Measurements from ENCODE around the gene SPCS2. TPM values are rescaled to one million over a fixed set of nuclear protein-coding genes. Genes with fewer than 3 reads are reported as not detected.
A peak's percentile ranks its signal among the peaks of the same experiment; 100 is the strongest.

The SPCS2 gene
- total and polyA plus RNA-seq, 4 donors, result 32.4 to 186 (median 59.6) TPM

DNA sequence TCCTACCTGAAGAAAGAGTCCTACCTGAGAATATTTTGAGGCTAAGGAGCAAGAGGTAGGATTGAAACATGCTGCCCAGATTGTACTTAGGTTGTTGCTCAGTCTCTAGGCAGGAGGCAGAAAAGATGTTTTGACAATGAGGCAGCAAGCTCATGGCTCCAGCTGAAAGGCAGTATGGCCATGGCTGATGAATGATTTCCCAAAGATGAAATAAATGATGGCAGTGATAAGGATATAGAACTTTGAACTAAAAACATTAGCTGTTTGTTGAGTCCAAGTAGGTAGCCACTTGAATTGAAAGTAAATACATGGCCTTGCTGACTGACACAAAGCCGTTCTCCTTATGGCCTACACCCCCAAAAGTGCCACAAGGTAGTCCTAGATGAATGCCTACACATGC is 32.8 kb downstream of the SPCS2 start:
- TF ChIP-seq HNF4A (conservative IDR thresholded peaks at IDR 0.05) (peak; percentile 17 to 45), ZBTB33 (IDR thresholded peaks at IDR 0.05) (no peak)
- DNase-seq (ENCODE audit: low spot score), result no peak
- Histone ChIP-seq H3K9me3 (ENCODE audit: control insufficient read depth in 4 of 4, low read length in 3 of 4) (no peaks in the 10 kb centered on the region), H3K36me3 (ENCODE audit: control insufficient read depth in 4 of 4, insufficient read depth in 3 of 4, low read depth in 1 of 4, low read length in 3 of 4) (peaks cover 0 to 3% (median 1%) of the 10 kb centered on the region in 4 donors), H3K27me3 (ENCODE audit: control insufficient read depth in 4 of 4, insufficient read depth in 4 of 4, low read length in 3 of 4) (no peaks in the 10 kb centered on the region), H3K9ac (ENCODE audit: low read depth in 1 of 2, low read length in 2 of 2) (no peak overlapping the region), H3K4me3 (ENCODE audit: low read depth in 1 of 3, low read length in 3 of 3) (no peak overlapping the region), H3K4me1 (ENCODE audit: control insufficient read depth in 4 of 4, insufficient read depth in 4 of 4, low read length in 3 of 4) (peaks cover 3 to 44% (median 40%) of the 10 kb centered on the region in 4 donors), H3K27ac (ENCODE audit: low read depth in 1 of 2, low read length in 2 of 2) (no peak overlapping the region)
- WGBS, result 36% methylated on average over 1 of the region's 1 CpG

DNA sequence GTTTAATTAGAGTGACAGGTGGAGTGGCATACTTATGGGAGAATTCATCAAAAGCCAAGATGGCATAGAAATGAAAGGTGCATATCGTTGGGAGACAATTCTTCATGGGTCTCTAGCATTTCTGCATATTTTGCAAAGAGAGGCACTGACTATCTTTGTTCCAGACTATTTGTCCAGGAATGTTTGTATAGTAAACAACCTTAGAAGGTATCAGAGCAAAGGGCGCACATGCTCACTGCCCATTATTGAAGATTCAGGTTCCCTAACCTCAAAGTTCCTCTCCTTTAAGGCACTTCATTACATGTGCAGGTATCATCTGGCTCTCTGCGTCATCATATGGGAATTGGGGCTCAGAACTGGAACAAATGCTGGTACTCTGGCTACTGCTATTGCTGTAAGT is 35.0 kb downstream of the SPCS2 start:
- TF ChIP-seq NR2F2 (IDR thresholded peaks at IDR 0.05) (no peak), RXRA (IDR thresholded peaks at IDR 0.05) (peak in 1 of 2 donors; percentile 14), RAD21 (IDR thresholded peaks at IDR 0.05) (no peak), TAF1 (conservative IDR thresholded peaks at IDR 0.05) (no peak), EGR1 (IDR thresholded peaks at IDR 0.05; ENCODE audit: low read depth in 2 of 2) (no peak), ATF3 (IDR thresholded peaks at IDR 0.05) (no peak), FOXA2 (IDR thresholded peaks at IDR 0.05) (no peak), CTCF (IDR thresholded peaks at IDR 0.05; ENCODE audit: low read depth, low read length, missing input control) (no peak), JUND (IDR thresholded peaks at IDR 0.05) (no peak), ZBTB33 (IDR thresholded peaks at IDR 0.05) (no peak), FOXA1 (IDR thresholded peaks at IDR 0.05) (no peak), YY1 (IDR thresholded peaks at IDR 0.05) (no peak), HNF4G (IDR thresholded peaks at IDR 0.05) (peak; percentile 22), HNF4A (conservative IDR thresholded peaks at IDR 0.05) (peak; percentile 47 to 58)
- TF ChIP-seq, protein P1, sequence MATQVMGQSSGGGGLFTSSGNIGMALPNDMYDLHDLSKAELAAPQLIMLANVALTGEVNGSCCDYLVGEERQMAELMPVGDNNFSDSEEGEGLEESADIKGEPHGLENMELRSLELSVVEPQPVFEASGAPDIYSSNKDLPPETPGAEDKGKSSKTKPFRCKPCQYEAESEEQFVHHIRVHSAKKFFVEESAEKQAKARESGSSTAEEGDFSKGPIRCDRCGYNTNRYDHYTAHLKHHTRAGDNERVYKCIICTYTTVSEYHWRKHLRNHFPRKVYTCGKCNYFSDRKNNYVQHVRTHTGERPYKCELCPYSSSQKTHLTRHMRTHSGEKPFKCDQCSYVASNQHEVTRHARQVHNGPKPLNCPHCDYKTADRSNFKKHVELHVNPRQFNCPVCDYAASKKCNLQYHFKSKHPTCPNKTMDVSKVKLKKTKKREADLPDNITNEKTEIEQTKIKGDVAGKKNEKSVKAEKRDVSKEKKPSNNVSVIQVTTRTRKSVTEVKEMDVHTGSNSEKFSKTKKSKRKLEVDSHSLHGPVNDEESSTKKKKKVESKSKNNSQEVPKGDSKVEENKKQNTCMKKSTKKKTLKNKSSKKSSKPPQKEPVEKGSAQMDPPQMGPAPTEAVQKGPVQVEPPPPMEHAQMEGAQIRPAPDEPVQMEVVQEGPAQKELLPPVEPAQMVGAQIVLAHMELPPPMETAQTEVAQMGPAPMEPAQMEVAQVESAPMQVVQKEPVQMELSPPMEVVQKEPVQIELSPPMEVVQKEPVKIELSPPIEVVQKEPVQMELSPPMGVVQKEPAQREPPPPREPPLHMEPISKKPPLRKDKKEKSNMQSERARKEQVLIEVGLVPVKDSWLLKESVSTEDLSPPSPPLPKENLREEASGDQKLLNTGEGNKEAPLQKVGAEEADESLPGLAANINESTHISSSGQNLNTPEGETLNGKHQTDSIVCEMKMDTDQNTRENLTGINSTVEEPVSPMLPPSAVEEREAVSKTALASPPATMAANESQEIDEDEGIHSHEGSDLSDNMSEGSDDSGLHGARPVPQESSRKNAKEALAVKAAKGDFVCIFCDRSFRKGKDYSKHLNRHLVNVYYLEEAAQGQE (IDR thresholded peaks at IDR 0.05), result no peak
- peaks cover 2 to 41% (median 34%) of the 10 kb centered on the region in 4 donors for H3K4me1 ChIP-seq (ENCODE audit: control insufficient read depth in 4 of 4, insufficient read depth in 4 of 4, low read length in 3 of 4)
- H3K9ac ChIP-seq (ENCODE audit: low read depth in 1 of 2, low read length in 2 of 2), result no peak overlapping the region
- DNase-seq (ENCODE audit: low spot score), result no peak
- H3K27me3 ChIP-seq (ENCODE audit: control insufficient read depth in 4 of 4, insufficient read depth in 4 of 4, low read length in 3 of 4), result no peaks in the 10 kb centered on the region
- no peak overlapping the region for H3K4me3 ChIP-seq (ENCODE audit: low read depth in 1 of 3, low read length in 3 of 3)
- no peaks in the 10 kb centered on the region for H3K9me3 ChIP-seq (ENCODE audit: control insufficient read depth in 4 of 4, low read length in 3 of 4)
- H3K36me3 ChIP-seq (ENCODE audit: control insufficient read depth in 4 of 4, insufficient read depth in 3 of 4, low read depth in 1 of 4, low read length in 3 of 4), result peaks cover 0 to 1% (median 0%) of the 10 kb centered on the region in 4 donors
- WGBS, result 32% methylated on average over 3 of the region's 3 CpGs
- peak overlapping the region in 1 of 2 donors; percentile 13 for H3K27ac ChIP-seq (ENCODE audit: low read depth in 1 of 2, low read length in 2 of 2)
